GM21576 (cell line): ENCODE data around the gene SRA1.
"Not testable (repeated sequence)": the region's sequence is repeated elsewhere in the genome, so short reads cannot be mapped to it uniquely, and the experiment has no call there.

Experiments
- ATAC-seq: cut with Tn5 transposase; IDR thresholded peaks from one replicate; pipeline ENCODE4 v1.9.1; 2021; ENCODE audit warnings: mild to moderate bottlenecking, moderate library complexity; ENCODE audit not compliant: unreplicated experiment

The SRA1 gene

DNA sequence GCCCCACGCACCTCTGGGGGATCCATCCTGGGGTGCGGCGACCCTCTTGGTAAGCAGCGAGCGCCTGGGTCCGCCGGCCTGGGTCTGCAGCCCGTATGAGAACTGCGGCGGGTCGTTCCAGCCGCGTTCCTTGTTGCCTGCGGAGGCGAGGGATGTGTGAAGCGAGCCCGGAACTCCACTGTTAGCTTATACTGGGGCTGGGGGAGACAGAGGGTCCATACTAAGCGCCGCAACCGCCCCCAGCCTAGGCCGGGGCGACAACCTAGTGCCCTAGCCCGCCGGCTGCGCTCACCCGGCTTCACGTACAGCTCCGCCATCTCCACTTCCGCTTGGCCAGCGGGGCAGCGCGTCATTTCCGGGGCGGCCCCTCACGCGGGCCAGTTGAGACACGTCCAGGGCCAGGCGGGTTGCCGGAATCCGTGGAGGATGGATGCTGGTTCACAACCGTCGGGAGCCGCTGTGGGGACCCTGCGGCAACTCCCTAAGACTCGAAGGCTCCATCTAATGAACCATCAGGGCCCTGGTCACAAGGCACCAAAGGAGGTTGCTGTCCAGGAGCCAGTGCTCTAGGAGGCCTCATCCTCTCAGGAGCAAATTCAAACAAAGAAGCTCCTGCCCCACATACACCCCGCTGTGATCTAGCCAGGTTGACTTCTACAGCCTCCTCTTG is at the start of gene SRA1:
Gene SRA1 (minus strand): TSS at position 338 of the 670 bp plus-strand sequence. CDS start 21 bp downstream, at position 317.
- peak; percentile 95 for ATAC-seq

DNA sequence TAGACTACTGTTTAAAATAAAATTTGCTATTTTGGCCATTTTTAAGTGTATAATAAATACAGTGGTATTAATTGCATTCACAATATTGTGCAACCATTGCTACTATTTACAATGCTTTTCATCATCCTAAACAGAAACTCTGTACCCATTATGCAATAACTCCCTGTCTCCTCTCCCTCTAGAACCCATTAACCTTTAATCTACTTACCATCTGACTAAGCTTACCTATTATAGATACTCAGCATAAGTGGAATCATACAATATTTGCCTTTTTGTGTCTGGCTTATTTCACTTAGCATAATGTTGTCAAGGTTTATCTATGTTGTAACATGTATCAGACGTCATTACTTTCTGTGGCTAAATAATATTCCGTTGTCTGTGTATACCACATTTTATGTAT is 49.8 kb upstream of the SRA1 start:
- no peak for ATAC-seq

DNA sequence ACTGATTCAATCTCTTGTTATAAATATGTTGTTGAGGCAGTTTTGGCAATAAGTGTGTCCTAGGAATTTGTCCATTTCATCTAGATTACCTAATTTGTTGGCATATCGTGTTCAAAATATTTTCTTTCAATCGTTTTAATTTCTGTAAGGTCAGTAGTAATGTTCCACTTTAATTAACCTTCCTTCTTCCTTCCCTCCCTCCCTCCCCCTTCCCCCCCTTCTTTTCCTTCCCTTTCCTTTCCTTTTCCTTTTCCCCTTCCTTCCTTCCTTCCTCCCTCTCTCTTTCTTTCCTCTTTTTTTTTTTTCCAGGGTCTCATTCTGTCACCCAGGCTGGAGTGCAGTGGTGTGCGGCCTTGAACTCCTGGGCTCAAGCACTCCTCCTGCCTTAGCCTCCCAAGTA is 48.6 kb upstream of the SRA1 start:
- ATAC-seq, result no peak

DNA sequence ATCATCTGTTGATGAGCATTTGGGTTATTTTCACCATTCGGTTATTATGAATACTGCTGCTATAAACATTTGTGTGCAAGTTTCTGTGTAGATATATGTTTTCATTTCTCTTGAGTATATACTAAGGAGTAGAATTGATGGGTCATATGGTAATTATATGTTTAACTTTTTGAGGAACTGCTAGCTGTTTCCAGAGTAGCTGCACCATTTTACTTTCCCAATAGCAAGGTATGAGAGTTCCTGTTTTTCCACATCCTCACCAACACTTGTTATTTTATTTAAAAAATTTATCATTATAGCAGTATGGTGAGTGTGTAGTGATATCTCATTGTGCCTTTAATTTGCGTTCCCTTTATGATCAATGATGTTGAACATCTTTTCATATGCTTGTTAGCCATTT is 46.5 kb upstream of the SRA1 start:
- ATAC-seq, result no peak

DNA sequence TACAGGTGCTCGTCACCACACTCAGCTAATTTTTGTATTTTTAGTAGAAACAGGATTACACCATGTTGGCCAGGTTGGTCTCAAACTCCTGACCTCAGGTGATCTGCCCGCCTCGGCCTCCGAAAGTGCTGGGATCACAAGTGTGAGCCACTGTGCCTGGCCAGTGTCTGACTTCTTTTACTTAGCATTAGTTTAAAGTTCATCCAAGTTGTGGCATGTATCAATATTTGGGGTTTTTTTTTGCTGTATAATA is 46.1 kb upstream of the SRA1 start:
- ATAC-seq, result not testable (repeated sequence)

DNA sequence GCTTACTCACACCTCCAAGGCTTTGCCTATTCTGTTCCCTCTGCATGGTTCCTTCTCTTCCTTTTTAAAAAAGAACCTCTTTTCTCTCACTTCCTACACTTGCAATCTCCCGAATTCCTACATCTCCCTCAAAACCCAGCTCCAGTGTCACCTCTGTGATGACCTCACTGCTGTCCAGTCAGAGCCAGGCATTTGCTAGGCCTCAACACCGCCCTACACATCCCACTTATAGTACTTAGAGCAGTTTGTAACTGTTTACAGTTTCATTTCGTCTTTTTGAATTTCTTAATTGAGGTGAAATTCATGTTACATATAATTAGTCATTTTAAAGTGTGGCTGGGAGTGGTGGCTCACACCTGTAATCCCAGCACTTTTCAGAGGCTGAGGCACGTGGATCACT is 44.9 kb upstream of the SRA1 start:
- ATAC-seq, result no peak

DNA sequence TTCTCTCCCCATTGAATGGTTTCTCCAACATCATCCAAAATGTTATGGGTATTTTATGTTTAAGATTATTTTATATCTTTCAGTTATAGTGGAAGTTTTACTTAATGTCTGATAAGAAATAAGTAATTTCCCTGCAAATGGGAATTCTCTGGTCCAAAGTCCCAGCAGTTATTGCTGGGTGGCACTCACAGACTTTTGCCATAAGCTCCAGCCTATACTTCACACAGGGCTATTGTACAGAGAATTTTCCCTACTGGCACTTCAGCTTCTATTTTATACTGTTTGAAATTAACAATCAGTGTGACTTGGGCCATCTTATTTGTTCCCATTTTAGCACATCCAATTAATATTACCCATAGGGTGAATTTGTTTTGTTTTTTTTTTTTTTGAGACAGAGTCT is 42.8 kb upstream of the SRA1 start:
- no peak for ATAC-seq

DNA sequence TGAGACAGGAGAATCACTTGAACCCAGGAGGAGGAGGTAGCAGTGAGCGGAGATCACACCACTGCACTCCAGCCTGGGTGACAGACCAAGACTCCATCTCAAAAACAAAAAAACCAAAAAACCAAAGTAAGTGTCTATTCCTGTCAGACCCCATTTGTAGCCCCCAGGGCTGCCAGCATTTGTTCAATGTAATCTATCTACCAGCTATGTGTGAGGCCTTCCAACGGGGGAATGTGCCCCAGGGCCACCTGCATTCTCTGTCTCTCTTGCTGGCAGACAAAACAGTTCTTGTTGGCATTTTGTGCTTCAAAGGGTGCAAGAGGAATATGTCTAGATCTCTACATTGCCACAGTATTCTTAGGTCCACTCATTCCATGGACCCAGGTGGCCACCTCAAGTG is 41.6 kb upstream of the SRA1 start:
- ATAC-seq, result no peak

DNA sequence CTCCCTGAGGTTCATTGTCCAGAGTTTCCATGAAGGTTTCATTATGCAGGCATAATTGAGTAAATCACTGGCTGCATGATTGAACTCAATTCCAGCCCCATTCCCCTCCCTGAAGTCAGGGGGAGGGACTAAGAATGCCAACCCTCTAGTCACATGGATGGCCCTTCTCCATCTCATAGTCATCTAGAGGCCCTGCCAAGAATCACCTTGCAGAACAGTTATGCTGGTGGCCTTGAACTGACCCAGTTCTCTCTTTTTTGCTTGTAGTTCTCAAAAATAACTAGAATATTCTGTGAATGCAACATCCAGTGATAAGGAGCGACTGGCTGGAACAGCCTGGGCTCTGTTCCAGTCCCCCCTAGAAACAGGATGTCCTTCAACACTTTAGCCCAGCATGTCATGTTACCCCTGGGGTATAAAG is 39.1 kb upstream of the SRA1 start:
- no peak for ATAC-seq

DNA sequence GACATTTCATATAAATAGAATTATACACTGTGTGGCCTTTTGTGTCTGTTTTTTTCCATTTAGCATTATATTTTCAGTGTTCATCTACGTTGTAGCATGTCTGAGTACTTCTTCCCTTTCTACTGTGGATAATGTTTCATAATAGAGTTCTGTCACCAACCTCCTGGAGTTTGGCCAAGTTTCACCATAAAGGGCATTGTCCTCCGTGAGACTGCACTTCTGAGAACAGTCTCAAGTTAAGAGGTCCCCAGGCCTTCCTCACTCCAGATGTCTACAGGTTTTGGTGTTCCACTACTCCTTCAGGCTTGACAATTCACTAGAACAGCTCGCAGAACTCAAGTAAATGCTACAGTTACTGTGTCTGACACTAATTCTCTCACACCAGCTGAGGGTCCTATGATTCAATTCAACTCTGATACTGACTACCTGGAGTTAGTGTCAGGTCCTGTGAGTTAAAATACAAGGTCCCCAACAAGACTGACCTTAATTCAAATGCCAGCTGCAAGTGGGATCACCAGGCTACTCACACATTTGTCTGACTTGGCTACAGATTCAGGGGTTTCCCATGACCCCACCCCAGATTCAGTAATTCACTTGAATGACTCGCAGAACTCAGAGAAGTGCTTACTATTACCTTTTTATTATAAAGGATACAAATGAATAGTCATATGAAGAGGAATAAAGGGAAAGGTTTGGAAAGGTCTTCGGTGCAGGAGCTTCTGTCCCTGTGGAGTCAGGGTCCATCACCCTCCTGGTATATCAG is 38.4 kb upstream of the SRA1 start:
- ATAC-seq, result no peak

DNA sequence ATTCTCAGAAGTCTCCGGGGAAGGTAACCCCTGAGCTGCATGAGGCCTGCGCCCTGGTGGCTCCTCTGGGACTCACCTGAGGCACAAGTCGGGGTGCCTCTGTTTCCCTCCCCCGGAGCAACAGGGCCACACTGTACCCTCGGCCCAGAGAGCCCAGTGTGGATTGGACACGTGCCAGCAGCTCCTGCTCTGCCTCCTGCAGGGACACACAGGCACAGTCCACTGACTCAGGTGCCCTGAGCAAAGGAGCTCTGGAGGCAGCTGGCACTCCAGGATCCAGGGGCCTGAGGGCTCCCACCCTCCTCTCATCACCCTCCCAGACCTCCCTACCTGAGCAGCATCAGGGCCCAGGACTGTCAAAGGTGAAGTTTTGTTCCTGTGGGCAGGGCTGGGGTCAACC is 36.9 kb upstream of the SRA1 start:
- no peak for ATAC-seq

DNA sequence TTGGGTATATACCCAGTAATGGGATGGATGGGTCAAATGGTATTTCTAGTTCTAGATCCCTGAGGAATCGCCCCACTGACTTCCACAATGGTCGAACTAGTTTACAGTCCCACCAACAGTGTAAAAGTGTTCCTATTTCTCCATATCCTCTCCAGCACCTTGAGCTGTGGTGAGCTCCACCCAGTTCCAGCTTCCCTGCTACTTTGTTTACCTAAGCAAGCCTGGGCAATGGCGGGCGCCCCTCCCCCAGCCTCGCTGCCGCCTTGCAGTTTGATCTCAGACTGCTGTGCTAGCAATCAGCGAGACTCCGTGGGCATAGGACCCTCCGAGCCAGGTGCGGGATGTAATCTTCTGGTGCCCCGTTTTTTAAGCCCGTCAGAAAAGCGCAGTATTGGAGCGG is 35.8 kb upstream of the SRA1 start:
- not testable (repeated sequence) for ATAC-seq

DNA sequence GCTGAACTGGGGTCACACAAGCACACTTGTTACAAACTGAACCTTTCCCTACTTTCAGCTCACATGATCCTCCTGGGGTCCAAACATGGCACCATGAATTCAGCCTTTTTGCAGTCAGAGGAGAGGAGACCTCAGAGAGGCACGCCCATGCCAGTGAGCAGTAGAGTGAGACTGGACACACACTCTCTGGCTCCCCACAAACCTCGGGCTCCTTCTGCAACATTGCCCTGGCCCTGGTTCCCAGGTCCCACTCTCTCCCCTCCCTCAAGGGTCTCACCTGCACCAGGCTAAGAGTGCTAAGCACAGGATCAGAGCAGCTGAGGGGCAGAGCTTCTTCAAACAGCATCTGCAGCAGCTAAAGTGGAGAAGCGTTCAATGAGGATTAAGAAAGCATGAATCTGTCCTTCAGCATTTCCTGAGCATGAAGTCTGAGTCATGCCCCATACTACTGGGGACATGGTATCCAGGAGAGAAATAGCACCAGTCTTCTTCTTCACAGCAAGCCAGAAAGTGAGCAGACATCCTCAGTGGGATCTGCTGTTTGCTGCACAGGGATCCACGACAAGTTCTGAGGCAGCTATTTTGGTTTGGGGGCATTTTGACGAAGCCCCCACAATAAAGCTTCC is 34.6 kb upstream of the SRA1 start:
- ATAC-seq, result no peak

DNA sequence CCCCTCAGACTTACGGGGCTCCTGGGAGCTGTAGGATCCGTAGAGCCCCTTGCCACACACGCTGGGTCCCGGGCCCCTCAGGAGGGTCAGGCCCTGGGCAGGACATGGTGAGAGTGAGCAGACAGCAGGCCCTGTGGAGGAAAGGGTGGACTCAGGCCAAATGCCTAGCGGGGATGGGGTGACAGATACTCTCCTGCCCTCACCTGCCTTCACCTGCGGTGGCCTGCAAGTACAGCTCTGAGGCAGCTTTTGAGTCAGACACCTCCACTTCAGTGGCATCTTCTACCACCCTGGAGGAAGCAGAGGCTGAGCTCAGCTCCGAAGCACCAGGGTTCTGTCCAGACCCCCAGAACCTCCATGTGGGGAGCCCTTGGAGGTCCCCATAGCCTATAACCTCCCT is 33.6 kb upstream of the SRA1 start:
- no peak for ATAC-seq

DNA sequence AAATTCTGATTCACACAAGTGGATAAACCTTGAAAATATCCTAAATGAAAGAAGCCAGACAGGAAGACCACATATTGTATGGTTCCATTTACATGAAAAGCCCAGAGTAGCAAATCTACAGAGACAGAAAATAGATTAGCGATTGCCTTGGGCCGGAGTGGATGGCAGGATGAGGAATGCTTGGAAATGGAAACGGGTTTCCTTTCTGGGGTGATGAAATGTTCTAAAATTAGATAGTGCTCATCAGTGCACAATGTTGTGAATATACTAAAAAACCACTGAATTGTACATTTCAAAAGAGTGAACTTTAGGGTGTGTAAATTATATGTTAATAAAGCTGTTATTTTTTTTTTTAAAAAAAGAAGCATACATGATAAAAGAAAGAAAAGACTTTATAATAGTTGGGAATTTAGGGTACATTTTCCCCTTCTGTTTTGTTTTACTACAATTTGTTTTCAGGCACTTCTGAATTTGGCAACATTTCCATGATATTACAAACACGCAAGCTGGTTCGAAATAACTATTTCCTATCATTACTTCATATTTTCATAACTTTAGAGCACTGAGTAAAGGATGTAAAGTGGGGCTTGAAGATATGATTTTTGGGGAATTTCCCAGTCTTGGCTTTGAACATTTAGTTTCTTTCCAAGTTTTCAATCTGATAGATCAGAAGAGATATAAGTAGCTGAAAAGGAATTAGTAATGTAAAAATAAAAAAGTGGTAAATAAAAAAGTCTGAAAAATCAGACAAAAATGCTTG is 31.2 kb upstream of the SRA1 start:
- no peak for ATAC-seq

DNA sequence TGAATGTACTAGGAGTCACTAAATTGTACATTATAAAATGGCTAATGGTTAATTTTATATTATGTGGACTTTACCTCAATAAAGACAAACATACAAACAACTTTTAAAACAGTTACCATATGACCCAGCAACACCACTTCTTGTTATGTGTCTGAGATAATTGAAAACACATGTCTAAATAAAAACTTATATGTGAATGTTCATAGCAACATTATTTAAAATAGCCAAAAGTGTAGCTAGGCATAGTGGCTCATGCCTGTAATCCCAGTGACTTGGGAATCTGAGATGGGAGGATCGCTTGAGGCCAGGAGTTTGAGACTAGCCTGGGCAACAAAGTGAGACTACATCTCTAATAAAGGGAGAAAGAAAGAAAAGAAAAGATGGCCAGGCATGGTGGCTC is 30.2 kb upstream of the SRA1 start:
- ATAC-seq, result no peak

DNA sequence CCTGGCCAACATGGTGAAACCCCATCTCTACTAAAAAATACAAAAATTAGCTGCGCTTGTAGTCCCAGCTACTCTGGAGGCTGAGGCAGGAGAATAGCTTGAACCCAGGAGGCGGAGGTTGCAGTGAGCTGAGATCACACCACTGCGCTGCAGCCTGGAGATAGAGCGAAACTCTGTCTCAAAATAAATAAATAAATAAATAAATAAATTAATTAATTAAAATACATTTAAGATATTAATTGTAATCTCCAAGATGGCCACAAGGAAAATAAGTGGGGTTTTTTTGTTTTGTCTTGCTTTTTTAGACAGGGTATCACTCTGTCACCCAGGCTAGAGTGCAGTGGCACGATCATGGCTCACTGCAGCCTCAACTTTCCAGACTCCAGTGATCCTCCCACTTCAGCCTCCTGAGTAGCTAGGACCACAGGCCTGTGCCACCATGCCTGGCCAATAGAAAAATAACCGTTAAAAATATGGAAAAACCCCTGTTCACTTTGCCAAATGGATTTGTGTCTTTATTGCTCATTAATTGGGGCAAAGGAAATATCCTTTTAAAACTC is 22.0 kb upstream of the SRA1 start:
- ATAC-seq, result not testable (repeated sequence)

DNA sequence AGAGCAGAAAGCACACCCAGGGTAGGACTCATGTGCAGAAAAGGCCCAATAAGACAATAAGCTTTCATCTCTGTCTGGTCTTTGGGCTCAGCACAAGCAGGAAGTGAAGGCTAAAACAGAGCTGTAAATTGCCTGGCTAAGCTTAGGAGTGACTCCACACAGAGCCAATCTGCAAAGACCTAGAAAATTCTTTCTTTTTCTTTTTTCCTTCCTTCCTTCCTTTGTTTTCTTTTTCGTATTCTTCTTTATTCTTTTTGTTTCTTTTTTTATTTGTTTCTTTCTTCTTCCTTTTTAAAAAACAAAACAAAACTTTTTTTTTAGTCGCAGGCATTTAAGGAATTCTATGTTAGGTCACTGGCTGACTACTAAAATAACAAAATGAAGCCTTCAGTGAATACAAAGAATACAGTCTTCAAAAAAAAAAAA is 19.5 kb upstream of the SRA1 start:
- ATAC-seq, result no peak

DNA sequence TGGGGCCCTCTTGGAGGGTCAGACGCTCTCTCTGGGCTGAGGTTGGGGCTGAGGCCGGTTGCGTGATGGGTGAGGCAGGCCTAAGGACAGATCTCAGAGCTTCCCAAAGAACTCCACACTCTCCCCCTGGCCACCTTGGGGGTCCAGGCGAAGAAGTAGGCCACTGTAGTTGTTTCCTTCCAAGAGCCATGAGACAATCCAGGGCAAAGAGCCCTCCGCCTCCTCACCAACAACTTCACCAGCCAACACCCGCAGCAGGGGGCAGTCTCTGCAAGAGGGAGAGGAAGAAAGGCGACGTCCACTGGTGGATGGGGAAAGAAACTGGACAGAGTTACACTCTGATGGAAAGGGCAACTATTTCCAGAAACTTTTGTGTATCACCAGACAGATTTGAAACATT is 18.0 kb upstream of the SRA1 start:
- no peak for ATAC-seq

DNA sequence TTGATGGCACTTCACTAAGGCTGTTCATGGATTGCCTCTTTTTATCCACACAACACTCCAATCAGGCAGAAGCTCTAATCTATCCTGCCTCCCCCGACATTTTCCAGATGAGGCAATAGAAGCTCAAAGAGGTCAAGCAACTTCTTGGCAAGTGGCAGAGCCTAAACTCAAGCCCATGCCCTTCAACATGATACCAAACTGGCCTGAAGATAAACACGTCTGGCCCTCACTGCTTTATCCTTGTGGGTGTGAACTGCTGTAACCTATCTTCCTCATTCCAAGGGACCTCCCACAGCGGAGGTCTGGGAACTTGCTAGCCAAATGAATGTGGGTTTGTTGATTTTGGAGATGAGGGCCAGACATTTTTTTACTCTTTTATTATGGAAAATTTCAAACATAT is 16.9 kb upstream of the SRA1 start:
- no peak for ATAC-seq

DNA sequence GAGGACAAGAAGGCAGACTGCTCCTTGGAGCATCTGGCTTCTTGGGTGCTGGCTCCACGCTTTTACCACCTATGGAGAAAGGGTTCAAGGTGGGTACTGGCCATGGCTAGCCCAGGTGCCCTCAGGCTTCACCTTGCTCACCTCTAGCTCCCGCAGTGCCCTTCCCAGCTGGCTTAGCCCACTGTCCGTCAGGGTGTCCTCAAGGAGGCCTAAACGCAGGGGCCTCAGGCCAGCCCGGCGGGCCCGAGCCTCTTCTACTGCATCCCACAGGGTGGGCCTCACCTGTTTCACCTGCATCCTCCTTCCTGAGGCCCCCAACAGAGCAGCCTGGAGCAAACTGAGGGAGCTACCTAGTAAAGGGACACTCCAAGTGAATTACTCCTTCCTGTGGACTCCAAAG is 16.4 kb upstream of the SRA1 start:
- ATAC-seq, result no peak
